Transverse colon (tissue), 4 donors: ENCODE measurements around the gene STAB2. TPM values are rescaled to one million over a fixed set of nuclear protein-coding genes. Genes with fewer than 3 reads are reported as not detected.

Experiments
- DNase-seq: peaks from one replicate; pipeline ENCODE4 v3.0.0-alpha.2; 2019
- H3K27ac ChIP-seq, 4 donors: fragments of 200-600 bp; sonication (generic); 2 replicates each; pipeline ENCODE4 v1.5.1; 2016 to 2018; ENCODE audit warnings: inconsistent platforms in 4 of 4
- H3K27me3 ChIP-seq: fragments of 200-600 bp; sonication (generic); 2 replicates; pipeline ENCODE4 v1.5.1; 2017; ENCODE audit warnings: inconsistent platforms
- H3K36me3 ChIP-seq, 4 donors: fragments of 200-600 bp; sonication (generic); 2 replicates each; pipeline ENCODE4 v1.5.1; 2017 to 2019; ENCODE audit warnings: inconsistent platforms in 4 of 4
- H3K4me1 ChIP-seq, 4 donors: fragments of 200-600 bp; sonication (generic); 2 replicates each; pipeline ENCODE4 v1.5.1; 2017 to 2020; ENCODE audit warnings: inconsistent platforms in 4 of 4
- H3K4me3 ChIP-seq, 4 donors: fragments of 200-600 bp; sonication (generic); 1 replicate in 1 of 4; 2 replicates in 3 of 4; pipeline versions ENCODE4 v1.5.1 to v1.6.1; 2017 to 2019; ENCODE audit warnings: inconsistent platforms in 4 of 4
- H3K9me3 ChIP-seq, 2 donors: fragments of 200-600 bp; sonication (generic); 2 replicates each; pipeline ENCODE4 v1.5.1; 2017 to 2019; ENCODE audit warnings: inconsistent platforms in 2 of 2
- CTCF ChIP-seq, 5 experiments: fragments of 200-600 bp in 3 of 5; fragments of 450-650 bp in 2 of 5; sonication (generic) in 3 of 5; IDR thresholded peaks; 1 replicate in 2 of 5; 2 replicates in 3 of 5; pipeline ENCODE4 v1.5.1; 2016 to 2017; ENCODE audit warnings: antibody characterized with exemption in 5 of 5, inconsistent platforms in 3 of 5, mild to moderate bottlenecking in 2 of 5, moderate library complexity in 1 of 5
- EP300 ChIP-seq: sonication (generic); formaldehyde crosslinking; IDR thresholded peaks from one replicate; pipeline ENCODE4 v1.6.1; 2017; ENCODE audit warnings: antibody characterized with exemption, low read depth
- POLR2A ChIP-seq: fragments of 450-650 bp; IDR thresholded peaks from one replicate; pipeline ENCODE4 v1.6.1; 2016; ENCODE audit warnings: antibody characterized with exemption, mild to moderate bottlenecking, moderate library complexity
- POLR2AphosphoS5 ChIP-seq, 3 donors: sonication (generic); formaldehyde crosslinking; IDR thresholded peaks; one replicate each; pipeline ENCODE4 v1.6.1; 2016; ENCODE audit warnings: antibody characterized with exemption in 3 of 3
- WGBS, 2 donors: methylation state at CpG; one replicate each; pipeline ENCODE4 v1.1.5; 2018; ENCODE audit warnings: low coverage in 1 of 2; 5-methylcytosine and 5-hydroxymethylcytosine counted together
- in situ Hi-C, 4 donors: fragments of 200-750 bp; cut with MboI; loops; one replicate each; pipeline versions ENCODE4 v1.15.0 to v1.15.1; 2017; ENCODE audit warnings: low sequenced_read_pairs in 3 of 4, low pct_ligation_motif_present in 1 of 4, low pct_unique_long_range_greater_than_20kb in 1 of 4
- intact Hi-C: fragments of 100-400 bp; cut with DNase I; formaldehyde crosslinking; loops from one replicate; pipeline ENCODE4 v1.15.1; 2023; ENCODE audit warnings: low total_unique reads
- total RNA-seq, 4 donors: library from RNA; depleted of rRNA; stranded (reverse); fragments of >200 nt; gene quantifications; one replicate each; pipeline ENCODE4 v1.1.0, GENCODE V29; 2016

The STAB2 gene
- total RNA-seq, 4 donors from 2014 or later: 0.48 to 1.9 (median 1.1) TPM; not detected in 1

GRCh38 chr12:103798586-103798985, 211.5 kb downstream of the STAB2 start:
- Histone ChIP-seq H3K4me3 (no peak overlapping the region), H3K9me3 (no peaks in the 10 kb centered on the region), H3K4me1 (peaks cover 12 to 29% (median 19%) of the 10 kb centered on the region in 4 donors), H3K27ac (peak overlapping the region in 3 of 4 donors; percentile 57 to 75 (median 75)), H3K36me3 (peaks cover 0 to 17% (median 2%) of the 10 kb centered on the region in 4 donors), H3K27me3 (no peaks in the 10 kb centered on the region)
- TF ChIP-seq CTCF (IDR thresholded peaks at IDR 0.05): no peak
- TF ChIP-seq POLR2AphosphoS5 (IDR thresholded peaks at IDR 0.05): no peak
- TF ChIP-seq EP300: no peak
- TF ChIP-seq POLR2A: no peak
- WGBS, 2 donors: 94 to 96% methylated on average over 4 of the region's 4 CpGs
- no peak for DNase-seq
- in situ Hi-C loops (no loop called here), intact Hi-C loops (no loop called here)

- intact Hi-C loops (no loop called here), in situ Hi-C loops (no loop called here)
- Histone ChIP-seq H3K4me1 (peaks cover 12 to 29% (median 19%) of the 10 kb centered on the region in 4 donors), H3K27ac (peak overlapping the region; percentile 57 to 75 (median 68)), H3K9me3 (no peaks in the 10 kb centered on the region), H3K27me3 (no peaks in the 10 kb centered on the region), H3K4me3 (no peak overlapping the region), H3K36me3 (peaks cover 0 to 12% (median 2%) of the 10 kb centered on the region in 4 donors)
- peak; percentile 20 for DNase-seq
- TF ChIP-seq POLR2AphosphoS5 (IDR thresholded peaks at IDR 0.05): no peak
- TF ChIP-seq POLR2A: no peak
- no peak for TF ChIP-seq EP300
- no peak for TF ChIP-seq CTCF (IDR thresholded peaks at IDR 0.05)
- WGBS, 2 donors: 66% methylated on average over 4 of the region's 4 CpGs; no CpG with 5 or more reads in 1 of the 2 donors
Measured at GRCh38 chr12:103799504-103799856, 212.4 kb downstream of the STAB2 start.

- Histone ChIP-seq H3K4me1 (peaks cover 12 to 36% (median 19%) of the 10 kb centered on the region in 4 donors), H3K27me3 (no peaks in the 10 kb centered on the region), H3K27ac (peak overlapping the region; percentile 57 to 75 (median 68)), H3K9me3 (no peaks in the 10 kb centered on the region), H3K36me3 (peaks cover 0 to 12% (median 2%) of the 10 kb centered on the region in 4 donors), H3K4me3 (no peak overlapping the region)
- 23 to 32% methylated on average over 7 to 16 of the region's 16 CpGs for WGBS, 2 donors
- TF ChIP-seq POLR2AphosphoS5 (IDR thresholded peaks at IDR 0.05) (peak in 1 of 3 donors; percentile 49), CTCF (IDR thresholded peaks at IDR 0.05) (no peak), EP300 (peak; percentile 21), POLR2A (no peak)
- DNase-seq: peak; percentile 33
- intact Hi-C loops: no loop called here
- in situ Hi-C loops: no loop called here
Measured at GRCh38 chr12:103799857-103800771, 213.0 kb downstream of the STAB2 start.

- WGBS, 2 donors: 89 to 90% methylated on average over 2 to 11 of the region's 11 CpGs
- no peak for TF ChIP-seq CTCF (IDR thresholded peaks at IDR 0.05)
- no peak for TF ChIP-seq POLR2A
- TF ChIP-seq EP300: no peak
- no peak for TF ChIP-seq POLR2AphosphoS5 (IDR thresholded peaks at IDR 0.05)
- in situ Hi-C loops (no loop called here), intact Hi-C loops (no loop called here)
- Histone ChIP-seq H3K27ac (peak overlapping the region in 3 of 4 donors; percentile 57 to 75 (median 75)), H3K27me3 (no peaks in the 10 kb centered on the region), H3K4me3 (no peak overlapping the region), H3K9me3 (no peaks in the 10 kb centered on the region), H3K36me3 (peaks cover 0 to under 1% (median 0%) of the 10 kb centered on the region in 4 donors), H3K4me1 (peaks cover 12 to 43% (median 21%) of the 10 kb centered on the region in 4 donors)
- DNase-seq: no peak
Measured at GRCh38 chr12:103801709-103802585, 214.9 kb downstream of the STAB2 start.
